Right atrium auricular region (tissue), 2 donors: ENCODE data around the gene HECTD2. TPM values are rescaled to one million over a fixed set of nuclear protein-coding genes. Genes with fewer than 3 reads are reported as not detected.
"Not testable (repeated sequence)": the region's sequence is repeated elsewhere in the genome, so short reads cannot be mapped to it uniquely, and the experiment has no call there.

Experiments used
- DNase-seq: peaks from one replicate; pipeline ENCODE4 v3.0.0-alpha.2; 2019; ENCODE audit warnings: low spot score
- H3K27ac ChIP-seq, 2 donors: fragments of 200-600 bp; sonication (generic); 1 replicate in 1 of 2; 2 replicates in 1 of 2; pipeline ENCODE4 v1.5.1; 2016 to 2019
- H3K27me3 ChIP-seq, 2 donors: fragments of 200-600 bp; sonication (generic); one replicate each; pipeline versions ENCODE4 v1.5.1 to v1.6.0; 2017 to 2019
- H3K36me3 ChIP-seq: fragments of 200-600 bp; sonication (generic); one replicate; pipeline ENCODE4 v1.5.1; 2016
- H3K4me1 ChIP-seq, 2 donors: fragments of 200-600 bp; sonication (generic); one replicate each; pipeline versions ENCODE4 v1.5.1 to v1.6.0; 2017 to 2019
- H3K4me3 ChIP-seq, 2 donors: fragments of 200-600 bp; sonication (generic); 1 replicate in 1 of 2; 2 replicates in 1 of 2; pipeline ENCODE4 v1.5.1; 2017 to 2019; ENCODE audit warnings: mild to moderate bottlenecking in 1 of 2, moderate library complexity in 1 of 2
- H3K9me3 ChIP-seq, 2 donors: fragments of 200-600 bp; sonication (generic); one replicate each; pipeline ENCODE4 v1.5.1; 2019
- total RNA-seq, 2 donors: library from RNA; depleted of rRNA; stranded (reverse); fragments of >200 nt; gene quantifications; one replicate each; pipeline ENCODE4 v1.1.0, GENCODE V29; 2016
- TF ChIP-seq, protein P1 (sequence below), 2 donors: fragments of 200-600 bp; sonication (generic); IDR thresholded peaks; one replicate each; pipeline ENCODE4 v1.5.1; 2019; ENCODE audit warnings: antibody characterized with exemption in 2 of 2

The HECTD2 gene
- total RNA-seq, 2 donors from 2014 or later = 6.9 TPM

DNA sequence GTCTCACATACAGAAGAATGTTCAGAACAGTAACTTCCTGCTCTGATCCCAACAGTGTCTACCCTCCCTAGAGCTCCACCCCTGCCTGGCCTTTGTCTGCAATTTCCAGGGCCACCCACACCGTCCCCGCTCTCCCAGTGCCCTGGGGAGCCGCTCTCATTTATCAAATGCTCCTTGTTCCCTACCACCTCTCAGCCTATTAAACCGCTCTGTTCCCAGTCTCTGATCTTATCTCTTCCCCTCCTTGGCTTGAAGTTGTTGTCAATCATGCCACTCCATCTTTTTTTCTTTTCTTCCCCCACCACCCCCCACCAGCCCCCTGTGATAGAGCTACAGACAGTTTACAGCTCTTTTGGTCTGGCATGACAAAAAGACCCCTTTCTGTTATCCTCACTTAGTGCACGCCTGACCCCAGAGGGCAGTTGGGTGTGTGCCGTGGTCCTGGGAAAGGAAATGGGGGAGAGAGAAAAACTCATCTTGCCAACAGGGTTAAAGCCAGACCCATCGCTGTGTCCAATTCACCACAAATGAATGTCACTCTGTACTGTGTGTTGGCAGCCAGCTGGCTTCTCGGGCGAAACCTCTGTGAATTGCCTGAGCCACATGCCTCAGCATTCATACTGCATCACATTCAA, 28.8 kb upstream of the HECTD2 start:
- Histone ChIP-seq H3K27ac (peak overlapping the region; percentile 59 to 67), H3K4me3 (peak overlapping the region in 1 of 2 donors; percentile 19)

DNA sequence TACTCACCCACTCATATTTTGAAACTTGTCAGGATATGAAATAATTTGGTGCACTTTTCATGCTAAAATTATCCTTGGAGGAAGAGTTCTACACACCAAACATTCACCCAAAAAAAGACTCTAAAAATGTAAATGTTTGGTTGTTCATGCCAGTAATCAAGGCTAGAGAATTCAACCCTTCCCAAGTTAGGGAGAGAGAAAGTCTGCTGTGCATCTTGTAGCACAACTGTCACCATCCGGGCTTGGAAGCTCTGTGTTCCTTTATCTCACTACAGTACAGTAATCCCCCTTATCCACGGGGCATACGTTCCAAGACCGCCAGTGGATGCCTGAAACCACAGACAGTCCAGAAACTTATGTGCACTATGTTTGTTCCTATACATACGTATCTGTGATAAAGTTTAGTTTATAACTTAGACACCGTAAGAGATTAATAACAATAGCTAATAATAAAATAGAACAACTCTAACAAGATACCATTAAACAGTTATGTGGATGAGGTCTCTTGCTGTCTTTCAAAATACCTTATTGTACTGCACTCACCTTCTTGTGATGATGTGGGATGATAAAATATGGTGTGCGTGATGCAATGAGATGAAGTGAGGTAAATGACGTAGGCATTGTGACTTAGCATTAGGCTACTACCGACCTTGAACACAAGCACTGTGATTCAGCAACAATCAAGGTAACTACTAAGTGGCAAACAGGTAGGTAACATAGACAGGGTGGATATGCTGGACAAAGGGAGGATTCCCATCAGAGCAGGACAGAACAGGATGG, 24.6 kb upstream of the HECTD2 start:
- H3K27me3 ChIP-seq = no peaks in the 10 kb centered on the region
- no peak overlapping the region for H3K4me3 ChIP-seq
- peaks cover 0 to 12% of the 10 kb centered on the region in 2 donors for H3K4me1 ChIP-seq
- DNase-seq = no peak
- no peaks in the 10 kb centered on the region for H3K9me3 ChIP-seq
- H3K36me3 ChIP-seq = no peaks in the 10 kb centered on the region
- H3K27ac ChIP-seq = no peak overlapping the region
- TF ChIP-seq, protein P1, sequence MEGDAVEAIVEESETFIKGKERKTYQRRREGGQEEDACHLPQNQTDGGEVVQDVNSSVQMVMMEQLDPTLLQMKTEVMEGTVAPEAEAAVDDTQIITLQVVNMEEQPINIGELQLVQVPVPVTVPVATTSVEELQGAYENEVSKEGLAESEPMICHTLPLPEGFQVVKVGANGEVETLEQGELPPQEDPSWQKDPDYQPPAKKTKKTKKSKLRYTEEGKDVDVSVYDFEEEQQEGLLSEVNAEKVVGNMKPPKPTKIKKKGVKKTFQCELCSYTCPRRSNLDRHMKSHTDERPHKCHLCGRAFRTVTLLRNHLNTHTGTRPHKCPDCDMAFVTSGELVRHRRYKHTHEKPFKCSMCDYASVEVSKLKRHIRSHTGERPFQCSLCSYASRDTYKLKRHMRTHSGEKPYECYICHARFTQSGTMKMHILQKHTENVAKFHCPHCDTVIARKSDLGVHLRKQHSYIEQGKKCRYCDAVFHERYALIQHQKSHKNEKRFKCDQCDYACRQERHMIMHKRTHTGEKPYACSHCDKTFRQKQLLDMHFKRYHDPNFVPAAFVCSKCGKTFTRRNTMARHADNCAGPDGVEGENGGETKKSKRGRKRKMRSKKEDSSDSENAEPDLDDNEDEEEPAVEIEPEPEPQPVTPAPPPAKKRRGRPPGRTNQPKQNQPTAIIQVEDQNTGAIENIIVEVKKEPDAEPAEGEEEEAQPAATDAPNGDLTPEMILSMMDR (IDR thresholded peaks at IDR 0.05) = no peak

More for the DNA sequence above, 28.8 kb upstream of the HECTD2 start:
- no peaks in the 10 kb centered on the region for H3K27me3 ChIP-seq
- no peak for DNase-seq
- TF ChIP-seq, protein P1 (IDR thresholded peaks at IDR 0.05) = no peak
- H3K4me1 ChIP-seq = peaks cover 0 to 12% of the 10 kb centered on the region in 2 donors
- no peaks in the 10 kb centered on the region for H3K36me3 ChIP-seq
- peaks cover 0 to 5% of the 10 kb centered on the region in 2 donors for H3K9me3 ChIP-seq

DNA sequence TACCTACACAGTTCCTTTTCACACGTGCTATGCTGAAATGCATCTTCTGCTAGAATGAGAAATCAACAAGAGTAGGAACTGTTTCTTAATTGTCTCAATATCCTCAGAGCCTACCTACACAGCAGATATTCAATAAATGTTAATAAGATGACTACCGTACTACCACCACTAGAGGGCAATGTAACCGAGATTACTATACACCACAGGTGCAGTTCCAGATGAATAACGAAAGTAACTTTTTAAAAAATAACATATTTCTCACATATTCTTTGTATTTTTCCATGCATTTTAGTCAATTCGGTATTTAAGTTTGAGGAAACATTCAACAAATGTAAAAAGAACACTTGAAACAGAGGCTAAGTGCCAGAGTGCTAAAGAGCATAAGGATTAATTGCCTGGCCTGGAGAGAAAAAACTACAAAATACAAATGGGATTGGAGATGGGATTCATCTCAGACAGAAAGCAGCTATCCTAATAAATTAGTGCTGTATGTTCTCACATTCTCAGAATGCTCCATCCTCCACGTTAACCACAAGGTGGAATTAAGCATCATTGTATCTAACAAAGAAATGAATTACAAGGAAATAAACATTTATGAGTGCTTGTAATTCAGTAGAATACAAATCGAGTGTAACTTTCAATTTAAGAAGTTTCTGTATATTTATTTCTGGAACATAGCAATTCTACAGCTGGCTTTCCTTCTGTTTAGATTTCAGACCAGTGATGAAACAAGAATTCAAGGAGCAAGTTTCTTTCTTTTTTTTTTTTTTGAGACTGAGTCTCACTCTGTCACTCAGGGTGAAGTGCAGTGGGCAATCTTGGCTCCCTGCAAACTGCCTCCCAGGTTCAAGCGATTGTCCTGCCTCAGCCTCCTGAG, 20.3 kb upstream of the HECTD2 start:
- no peak overlapping the region for H3K4me3 ChIP-seq
- no peaks in the 10 kb centered on the region for H3K36me3 ChIP-seq
- H3K27ac ChIP-seq = no peak overlapping the region
- TF ChIP-seq, protein P1 (IDR thresholded peaks at IDR 0.05) = peak; percentile 56 to 82
- H3K27me3 ChIP-seq = no peaks in the 10 kb centered on the region
- no peaks in the 10 kb centered on the region for H3K4me1 ChIP-seq
- no peaks in the 10 kb centered on the region for H3K9me3 ChIP-seq
- DNase-seq = no peak

DNA sequence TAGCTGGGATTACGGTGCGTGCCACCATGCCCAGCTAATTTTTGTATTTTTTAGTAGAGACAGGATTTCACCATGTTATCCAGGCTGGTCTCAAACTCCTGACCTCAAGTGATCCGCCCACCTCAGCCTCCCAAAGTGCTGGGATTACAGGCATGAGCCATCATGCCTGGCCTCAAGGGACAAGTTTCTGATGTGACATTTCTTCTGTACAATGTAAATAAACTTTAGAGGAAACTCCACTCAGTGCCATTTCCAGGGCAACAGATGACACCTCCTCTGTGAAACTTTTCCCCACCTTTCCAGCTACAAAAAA, 19.7 kb upstream of the HECTD2 start:
- not testable (repeated sequence) for H3K27ac ChIP-seq, H3K9me3 ChIP-seq

DNA sequence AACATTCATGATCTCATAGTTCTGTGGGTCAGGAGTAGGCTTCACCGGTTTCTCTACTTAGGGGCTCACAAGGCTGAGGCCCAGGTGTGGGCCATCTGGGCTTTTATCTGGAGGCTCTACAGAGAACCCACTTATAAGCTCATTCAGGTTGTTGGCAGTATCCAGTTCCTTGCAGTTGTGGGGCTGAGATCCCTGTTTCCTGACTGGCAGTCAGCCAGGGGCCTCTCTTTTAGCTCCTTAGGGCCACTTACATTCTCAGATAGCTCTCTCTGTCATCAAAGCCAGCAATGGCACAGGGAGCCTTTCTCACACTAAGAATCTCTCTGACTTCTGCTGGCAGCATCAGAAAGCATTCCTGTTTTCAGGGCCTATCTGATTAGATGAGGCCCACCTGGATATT, 18.2 kb upstream of the HECTD2 start:
- Histone ChIP-seq H3K27me3 (no peaks in the 10 kb centered on the region), H3K9me3 (no peaks in the 10 kb centered on the region), H3K36me3 (no peaks in the 10 kb centered on the region), H3K4me1 (no peaks in the 10 kb centered on the region), H3K27ac (no peak overlapping the region), H3K4me3 (no peak overlapping the region)
- no peak for DNase-seq
- TF ChIP-seq, protein P1 (IDR thresholded peaks at IDR 0.05) = no peak

More for the DNA sequence above, 19.7 kb upstream of the HECTD2 start:
- not testable (repeated sequence) for H3K4me1 ChIP-seq, H3K4me3 ChIP-seq, H3K27me3 ChIP-seq, H3K36me3 ChIP-seq, DNase-seq

DNA sequence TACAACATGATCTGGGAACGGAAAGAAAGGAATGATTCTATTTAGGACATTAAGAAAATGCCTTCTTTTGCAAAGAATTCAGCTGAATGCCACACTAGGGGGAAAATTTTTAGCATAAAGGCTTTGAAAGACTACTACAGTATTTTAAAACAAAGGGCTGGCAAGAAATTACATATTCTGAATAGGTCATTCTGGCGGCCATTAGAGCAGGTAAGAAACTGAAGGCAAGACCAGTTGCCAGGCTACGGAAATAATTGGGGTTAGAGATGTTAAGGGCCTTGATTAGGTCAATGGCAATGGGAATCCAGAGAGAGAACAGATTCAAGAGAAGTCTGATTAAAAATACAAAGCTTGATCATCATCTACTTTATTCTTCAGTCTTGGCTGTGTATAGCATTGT, 3.8 kb upstream of the HECTD2 start:
- Histone ChIP-seq H3K9me3 (no peaks in the 10 kb centered on the region), H3K36me3 (no peaks in the 10 kb centered on the region), H3K4me3 (no peak overlapping the region), H3K4me1 (peaks cover 0 to 6% of the 10 kb centered on the region in 2 donors), H3K27me3 (no peaks in the 10 kb centered on the region), H3K27ac (no peak overlapping the region)
- TF ChIP-seq, protein P1 (IDR thresholded peaks at IDR 0.05) = no peak
- no peak for DNase-seq
